Right ventricle myocardium superior (tissue), 1 donor: ENCODE data around the gene TMCC1. TPM values are rescaled to one million over a fixed set of nuclear protein-coding genes. Genes with fewer than 3 reads are reported as not detected.

Experiments used
- ATAC-seq: fragments of 200-7000 bp; cut with Tn5 transposase; one replicate; pipeline ENCODE4 v1.9.1; 2020; ENCODE audit warnings: mild to moderate bottlenecking; ENCODE audit not compliant: poor library complexity
- DNase-seq: peaks from one replicate; pipeline ENCODE4 v3.0.0-alpha.2; 2020
- intact Hi-C: fragments of 100-400 bp; cut with DNase I; formaldehyde crosslinking; loops from one replicate; pipeline ENCODE4 v1.11.2; 2022
- total RNA-seq: library from RNA; stranded (reverse); fragmentation: NEBNext Ultra II Directional; extraction: Animal tissue kit (Norgen Biotek cat#: 25700); gene quantifications from one replicate; pipeline ENCODE4 v1.2.1, GENCODE V29; 2021
- donor health status: DM: no; HTN: yes; CAD: no; lungs with severe emphysema.

Gene TMCC1
- total RNA-seq, 1 donor from 2014 or later = 26.2 TPM

GRCh38 chr3:129602730-129603560, 290.6 kb downstream of the TMCC1 start:
- intact Hi-C loops = no loop called here
- ATAC-seq (peak; percentile 37), DNase-seq (peak; percentile 83)

- intact Hi-C loops = no loop called here
- DNase-seq (no peak), ATAC-seq (no peak)
These were observed 291.2 kb downstream of the TMCC1 start for GRCh38 chr3:129602309-129602708.

- ATAC-seq (no peak), DNase-seq (no peak)
- intact Hi-C loops = no loop called here
These were observed 291.8 kb downstream of the TMCC1 start for GRCh38 chr3:129601713-129602112.

GRCh38 chr3:129600348-129600747, 293.2 kb downstream of the TMCC1 start:
- intact Hi-C loops = no loop called here
- no peak for DNase-seq
- no peak for ATAC-seq

- no peak for ATAC-seq
- intact Hi-C loops = loop anchor here (5.0 kb wide), 1 partner anchor 107 kb away; no protein-coding TSS in a partner anchor
- peak; percentile 85 for DNase-seq
These were observed 293.9 kb downstream of the TMCC1 start for GRCh38 chr3:129599607-129600006.

GRCh38 chr3:129599073-129599472, 294.4 kb downstream of the TMCC1 start:
- intact Hi-C loops = loop anchor here (5.0 kb wide), 1 partner anchor 107 kb away; no protein-coding TSS in a partner anchor
- no peak for ATAC-seq
- DNase-seq = no peak

GRCh38 chr3:129598484-129598883, 295.0 kb downstream of the TMCC1 start:
- no peak for ATAC-seq
- intact Hi-C loops = loop anchor here (5.0 kb wide), 1 partner anchor 106 kb away; no protein-coding TSS in a partner anchor
- DNase-seq = no peak

- ATAC-seq (no peak), DNase-seq (no peak)
- intact Hi-C loops = loop anchor here (5.0 kb wide), 1 partner anchor 106 kb away; no protein-coding TSS in a partner anchor
These were observed 295.5 kb downstream of the TMCC1 start for GRCh38 chr3:129598000-129598381.

Other genes starting within 250 kb of the TMCC1 start
- gene TRH, start 81.0 kb upstream of the TMCC1 start, total RNA-seq = not detected
- gene ALG1L2, start 188.1 kb upstream of the TMCC1 start, total RNA-seq = 0.43 TPM